ENCODE measurements around the gene ADPRHL1. TPM values are rescaled to one million over a fixed set of nuclear protein-coding genes. Genes with fewer than 3 reads are reported as not detected.

The ADPRHL1 gene
- total RNA-seq, 1 experiment from 2014 or later: 4.9 TPM

- H3K27ac Mint-ChIP-seq (ENCODE audit: unreplicated experiment): no peak overlapping the region
- no peak for DNase-seq
- BruUV-seq (replicated peaks): no TSS peak
- TF ChIP-seq CTCF (IDR thresholded peaks at IDR 0.05; ENCODE audit: insufficient read depth in 1 of 2, low read depth in 1 of 2, low read length in 1 of 2, severe bottlenecking in 1 of 2, unreplicated experiment in 1 of 2): no peak
- H3K27me3 Mint-ChIP-seq (ENCODE audit: insufficient read depth, unreplicated experiment): peaks cover 3% of the 10 kb centered on the region
- no peaks in the 10 kb centered on the region for H3K9me3 Mint-ChIP-seq (ENCODE audit: unreplicated experiment)
- H3K4me3 Mint-ChIP-seq (ENCODE audit: unreplicated experiment): no peak overlapping the region
- Histone ChIP-seq H3K27me3 (replicated peaks; ENCODE audit: control insufficient read depth, insufficient read depth, low read length) (no peaks in the 10 kb centered on the region), H3K4me3 (ENCODE audit: low read depth, low read length) (no peak overlapping the region), H3K4me1 (0 out of 2 replicates have a peak, but pooled peaks cover 4% of the 10 kb centered on the region), H3K9me3 (no peaks in the 10 kb centered on the region), H3K36me3 (ENCODE audit: control insufficient read depth, insufficient read depth, low read length) (no peaks in the 10 kb centered on the region)
- no peaks in the 10 kb centered on the region for H3K36me3 Mint-ChIP-seq (ENCODE audit: insufficient read depth, unreplicated experiment)
- H3K4me1 Mint-ChIP-seq (ENCODE audit: low read depth, unreplicated experiment): peaks cover 13% of the 10 kb centered on the region
- ChIA-PET CTCF (no interaction called here), POLR2A (interaction anchor here (0.5 kb wide), 1 partner anchor 102 kb away, joined by 4 read pairs; no protein-coding TSS in a partner anchor)
- intact Hi-C loops (cut with micrococcal nuclease; ENCODE audit: unreplicated experiment): no loop called here
Observed at GRCh38 chr13:113418722-113419049, 34.6 kb downstream of the ADPRHL1 start.

- H3K36me3 ChIP-seq (ENCODE audit: control insufficient read depth, insufficient read depth, low read length): no peaks in the 10 kb centered on the region
- H3K27me3 ChIP-seq (replicated peaks; ENCODE audit: control insufficient read depth, insufficient read depth, low read length): no peaks in the 10 kb centered on the region
- H3K4me3 ChIP-seq (ENCODE audit: low read depth, low read length): no peak overlapping the region
- no peak for TF ChIP-seq CTCF (IDR thresholded peaks at IDR 0.05; ENCODE audit: insufficient read depth in 1 of 2, low read depth in 1 of 2, low read length in 1 of 2, severe bottlenecking in 1 of 2, unreplicated experiment in 1 of 2)
- intact Hi-C loops (cut with micrococcal nuclease; ENCODE audit: unreplicated experiment): no loop called here
- H3K27me3 Mint-ChIP-seq (ENCODE audit: insufficient read depth, unreplicated experiment): peaks cover 3% of the 10 kb centered on the region
- DNase-seq: no peak
- 0 out of 2 replicates have a peak, but pooled peaks cover 4% of the 10 kb centered on the region for H3K4me1 ChIP-seq
- peaks cover 13% of the 10 kb centered on the region for H3K4me1 Mint-ChIP-seq (ENCODE audit: low read depth, unreplicated experiment)
- H3K27ac Mint-ChIP-seq (ENCODE audit: unreplicated experiment): no peak overlapping the region
- no peaks in the 10 kb centered on the region for H3K9me3 ChIP-seq
- no peaks in the 10 kb centered on the region for H3K9me3 Mint-ChIP-seq (ENCODE audit: unreplicated experiment)
- ChIA-PET CTCF (no interaction called here), POLR2A (no interaction called here)
- H3K4me3 Mint-ChIP-seq (ENCODE audit: unreplicated experiment): no peak overlapping the region
- H3K36me3 Mint-ChIP-seq (ENCODE audit: insufficient read depth, unreplicated experiment): no peaks in the 10 kb centered on the region
- BruUV-seq (replicated peaks): no TSS peak
Observed at GRCh38 chr13:113417836-113418721, 35.2 kb downstream of the ADPRHL1 start.

GRCh38 chr13:113417008-113417751 is 36.1 kb downstream of the ADPRHL1 start:
- H3K4me3 Mint-ChIP-seq (ENCODE audit: unreplicated experiment): no peak overlapping the region
- H3K9me3 Mint-ChIP-seq (ENCODE audit: unreplicated experiment): no peaks in the 10 kb centered on the region
- POLR2A ChIA-PET: interaction anchor here (0.5 kb wide), 1 partner anchor 11 kb away, joined by 4 read pairs; no protein-coding TSS in a partner anchor
- H3K4me1 ChIP-seq: 0 out of 2 replicates have a peak, but pooled peaks cover 4% of the 10 kb centered on the region
- peaks cover 13% of the 10 kb centered on the region for H3K4me1 Mint-ChIP-seq (ENCODE audit: low read depth, unreplicated experiment)
- H3K27me3 ChIP-seq (replicated peaks; ENCODE audit: control insufficient read depth, insufficient read depth, low read length): no peaks in the 10 kb centered on the region
- CTCF ChIA-PET: no interaction called here
- no TSS peak for BruUV-seq (replicated peaks)
- TF ChIP-seq CTCF (IDR thresholded peaks at IDR 0.05; ENCODE audit: insufficient read depth in 1 of 2, low read depth in 1 of 2, low read length in 1 of 2, severe bottlenecking in 1 of 2, unreplicated experiment in 1 of 2): no peak
- intact Hi-C loops (cut with micrococcal nuclease; ENCODE audit: unreplicated experiment): no loop called here
- no peaks in the 10 kb centered on the region for H3K36me3 Mint-ChIP-seq (ENCODE audit: insufficient read depth, unreplicated experiment)
- H3K9me3 ChIP-seq: no peaks in the 10 kb centered on the region
- peaks cover 3% of the 10 kb centered on the region for H3K27me3 Mint-ChIP-seq (ENCODE audit: insufficient read depth, unreplicated experiment)
- H3K27ac Mint-ChIP-seq (ENCODE audit: unreplicated experiment): no peak overlapping the region
- H3K36me3 ChIP-seq (ENCODE audit: control insufficient read depth, insufficient read depth, low read length): no peaks in the 10 kb centered on the region
- H3K4me3 ChIP-seq (ENCODE audit: low read depth, low read length): no peak overlapping the region
- no peak for DNase-seq
